HG02884 (cell line): Measurements from ENCODE around the gene PPTC7.
"Not testable (repeated sequence)": the region's sequence is repeated elsewhere in the genome, so short reads cannot be mapped to it uniquely, and the experiment has no call there.

ENCODE experiments used
- ATAC-seq: cut with Tn5 transposase; IDR thresholded peaks from one replicate; pipeline ENCODE4 v1.9.1; 2021; ENCODE audit warnings: mild to moderate bottlenecking, moderate library complexity; ENCODE audit not compliant: unreplicated experiment

The PPTC7 gene

GRCh38 chr12:110537605-110538409, 45.3 kb downstream of the PPTC7 start:
- no peak for ATAC-seq

DNA sequence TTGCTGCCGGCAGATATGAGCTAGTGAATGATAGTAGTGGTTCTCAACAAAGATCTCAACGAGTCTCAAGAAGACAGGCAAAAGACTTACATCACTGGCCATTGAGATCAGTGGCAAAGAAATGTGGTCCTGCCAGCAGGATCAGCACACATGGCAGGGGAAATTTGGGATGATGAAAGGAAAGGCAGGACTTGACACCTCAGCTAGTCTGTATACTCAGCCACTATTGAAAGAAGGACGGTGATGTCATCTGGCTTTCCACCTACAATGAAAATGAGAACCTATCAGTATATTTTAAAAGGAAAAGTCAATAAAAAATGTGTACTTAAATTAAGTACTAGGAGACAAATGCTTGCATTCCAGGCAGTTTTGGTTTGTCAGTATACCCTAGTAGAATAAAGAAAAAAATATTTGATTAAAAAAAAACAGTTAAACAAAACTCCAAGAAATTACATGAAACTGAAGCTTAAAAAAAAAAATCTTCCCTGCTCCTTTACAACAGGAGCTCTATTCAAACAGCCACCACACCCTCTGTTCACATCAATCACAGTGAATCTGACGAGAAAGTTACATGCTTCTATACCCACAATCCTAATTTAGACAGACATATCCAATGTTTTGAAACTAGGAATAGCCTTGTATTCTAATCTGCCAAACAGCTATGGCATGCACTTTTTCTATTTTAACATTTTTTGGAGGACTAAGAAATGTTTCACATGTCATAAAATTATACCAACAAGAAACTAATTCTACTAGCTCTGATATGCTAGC, 46.1 kb downstream of the PPTC7 start:
- no peak for ATAC-seq

DNA sequence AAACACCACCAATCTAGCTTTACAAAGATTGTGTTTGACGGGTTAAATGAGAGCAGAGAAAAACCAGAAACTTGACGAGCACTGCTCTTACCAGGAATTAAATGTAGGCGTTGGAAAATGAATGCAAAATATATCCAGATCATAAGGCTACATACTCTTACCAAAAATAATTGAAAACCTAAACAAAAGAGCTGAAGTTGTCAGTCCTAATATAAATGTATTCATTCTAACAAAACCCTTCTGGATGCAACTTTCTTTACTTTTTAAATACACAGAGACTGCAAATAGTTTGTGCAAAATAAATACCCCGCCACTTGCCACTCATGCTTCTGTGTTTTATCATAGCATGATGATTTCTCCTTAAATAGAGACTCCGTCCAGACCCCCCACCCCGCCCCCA, 48.3 kb downstream of the PPTC7 start:
- ATAC-seq, result no peak

DNA sequence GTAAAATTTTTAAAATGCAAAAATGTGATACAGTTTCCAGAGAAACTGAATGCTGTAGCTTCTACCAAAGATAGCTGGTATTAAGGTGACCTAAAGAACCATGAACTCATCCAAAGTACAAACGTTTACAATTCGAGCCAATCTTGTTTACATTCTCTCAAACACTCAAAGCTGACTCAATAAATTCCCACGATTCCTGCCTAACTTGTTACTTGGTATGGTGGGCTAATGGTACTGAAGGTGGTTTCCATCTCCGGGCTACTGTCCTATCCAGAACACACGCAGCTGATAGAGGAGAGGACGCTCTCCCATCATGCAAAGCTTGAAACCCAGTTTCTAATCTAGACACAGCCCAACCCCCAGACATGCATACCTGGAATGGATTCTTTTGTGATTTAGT, 49.5 kb downstream of the PPTC7 start:
- ATAC-seq, result no peak

DNA sequence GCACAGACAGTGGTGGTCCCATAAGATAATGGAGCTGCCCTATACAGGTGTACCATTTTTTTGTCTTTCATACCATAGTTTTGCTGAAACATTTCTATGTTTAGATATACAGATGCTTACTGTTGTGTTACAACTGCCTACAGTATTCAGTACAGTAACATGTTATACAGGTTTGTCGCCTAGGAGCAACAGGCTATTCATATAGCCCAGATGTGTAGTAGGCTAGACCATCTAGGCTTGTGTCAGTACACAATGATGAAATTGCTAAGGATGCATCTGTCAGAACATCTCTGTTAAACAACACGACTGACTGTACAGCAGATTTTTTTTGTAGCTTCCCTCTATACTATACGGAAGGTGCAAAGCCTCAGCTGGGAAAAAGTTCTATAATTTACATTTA, 50.5 kb downstream of the PPTC7 start:
- no peak for ATAC-seq

DNA sequence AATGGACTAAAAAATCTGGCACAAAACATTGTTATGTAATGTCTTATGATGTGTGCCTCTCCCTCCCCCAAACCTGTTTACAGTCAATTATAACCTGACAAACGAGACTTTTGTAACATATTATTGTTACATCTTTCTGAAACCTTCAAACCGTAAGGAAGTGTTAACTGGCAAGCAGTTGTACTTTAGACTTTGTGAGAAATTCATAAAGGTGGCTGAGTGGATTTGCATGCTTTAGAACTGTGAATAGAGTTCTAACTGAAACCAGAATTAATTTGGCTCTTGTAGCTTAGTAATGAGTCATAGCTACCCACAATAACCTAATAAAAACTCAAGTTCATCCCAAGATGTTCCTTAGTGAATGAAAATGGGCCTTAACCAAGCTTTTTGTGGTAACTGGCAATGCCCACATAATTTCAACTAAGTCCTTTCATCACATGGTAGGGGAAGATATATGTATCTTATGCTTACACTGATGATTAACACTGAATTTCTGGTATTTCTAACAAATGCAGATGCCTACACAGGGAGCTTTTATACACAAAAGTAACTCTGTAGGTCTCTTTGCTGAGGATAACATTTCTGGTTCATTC, 51.3 kb downstream of the PPTC7 start:
- peak; percentile 66 for ATAC-seq

DNA sequence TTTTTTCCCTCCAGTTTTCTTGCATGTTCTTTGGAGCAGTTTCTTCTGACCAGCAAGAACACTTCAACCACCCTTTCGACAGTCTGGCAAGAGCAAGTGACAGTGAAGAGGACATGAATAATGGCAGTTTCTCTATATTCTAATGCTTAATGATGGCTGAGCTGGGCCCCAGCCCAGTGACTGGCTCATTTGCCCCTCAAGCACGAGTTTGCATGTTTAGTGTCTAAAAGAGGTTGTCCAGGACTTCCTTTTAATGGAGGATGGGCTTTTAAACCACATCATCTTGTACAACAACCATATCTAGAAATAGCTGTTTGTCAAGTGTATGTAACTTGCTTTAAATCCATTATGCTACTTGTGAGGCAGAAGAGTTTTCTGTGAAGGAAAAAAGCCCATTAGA, 52.6 kb downstream of the PPTC7 start:
- ATAC-seq, result no peak

GRCh38 chr12:110528277-110528839, 54.8 kb downstream of the PPTC7 start:
- no peak for ATAC-seq

DNA sequence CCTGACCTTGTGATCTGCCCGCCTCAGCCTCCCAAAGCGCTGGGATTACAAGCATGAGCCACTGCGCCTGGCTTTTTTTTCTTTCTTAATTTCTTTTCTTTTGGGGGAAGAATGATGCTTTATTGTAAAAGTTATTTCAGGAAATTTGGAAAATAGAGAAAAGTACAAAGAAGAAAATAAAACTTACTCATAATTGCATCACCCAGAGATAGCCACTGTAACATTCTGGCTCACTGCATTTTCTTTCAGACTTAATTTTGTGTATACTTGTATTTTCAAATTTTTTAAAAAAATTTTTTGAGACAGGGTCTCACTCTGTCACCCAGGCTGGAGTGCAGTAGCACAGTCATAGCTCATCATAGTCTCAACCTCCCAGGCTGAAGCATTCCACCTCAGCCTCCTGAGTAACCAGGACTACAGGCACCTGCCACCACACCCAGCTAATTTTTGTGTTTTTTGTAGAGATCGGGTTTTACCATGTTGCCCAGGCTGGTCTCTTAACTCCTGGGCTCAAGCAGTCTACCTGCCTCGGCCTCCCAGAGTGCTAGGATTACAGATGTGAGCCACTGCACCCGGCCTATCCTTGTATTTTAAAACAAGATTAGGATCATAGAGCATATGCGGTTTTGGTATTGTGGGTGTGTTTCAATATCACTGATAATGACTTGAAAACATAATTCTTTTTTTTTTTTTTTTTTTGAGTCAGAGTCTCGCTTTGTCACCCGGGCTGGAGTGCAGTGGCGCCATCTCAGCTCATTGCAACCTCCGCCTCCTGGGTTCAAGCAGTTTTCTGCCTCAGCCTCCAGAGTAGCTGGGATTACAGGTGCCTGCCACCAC, 62.0 kb downstream of the PPTC7 start:
- ATAC-seq, result not testable (repeated sequence)

DNA sequence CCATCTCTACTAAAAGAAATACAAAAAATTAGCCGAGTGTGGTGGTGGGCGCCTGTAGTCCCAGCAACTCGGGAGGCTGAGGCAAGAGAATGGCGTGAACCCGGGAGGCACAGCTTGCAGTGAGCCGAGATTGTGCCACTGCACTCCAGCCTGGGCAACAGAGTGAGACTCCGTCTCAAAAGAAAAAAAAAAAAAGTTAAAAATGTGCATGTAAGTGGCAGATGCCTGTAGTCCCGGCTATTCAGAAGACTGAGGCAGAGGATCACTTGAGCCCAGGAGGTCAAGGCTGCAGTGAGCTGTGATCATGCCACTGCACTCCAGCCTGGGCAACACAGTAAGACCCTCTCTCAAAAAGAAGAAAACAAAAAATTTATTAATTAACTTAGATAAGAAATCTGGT, 65.1 kb downstream of the PPTC7 start:
- ATAC-seq, result not testable (repeated sequence)

- no peak for ATAC-seq
Measured at GRCh38 chr12:110516995-110517394, 66.1 kb downstream of the PPTC7 start.

DNA sequence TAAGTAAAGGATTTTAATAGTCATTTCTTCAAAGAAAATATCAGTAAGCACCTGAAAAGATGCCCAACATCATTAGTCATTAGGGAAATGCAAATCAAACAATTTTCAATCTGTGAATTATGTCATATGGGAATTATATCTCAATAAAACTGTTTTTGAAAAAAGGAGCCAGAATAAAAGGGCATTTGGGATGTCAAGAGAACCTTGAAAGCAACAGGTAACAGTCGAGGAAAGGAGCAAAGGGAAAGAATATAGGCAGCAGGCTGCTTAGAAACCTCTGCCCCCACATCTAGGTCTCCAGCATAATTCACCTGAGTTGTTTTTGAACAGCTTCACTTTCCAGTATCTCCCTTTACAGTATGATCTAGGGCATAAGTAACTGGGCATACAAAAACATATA, 68.8 kb downstream of the PPTC7 start:
- no peak for ATAC-seq

GRCh38 chr12:110513842-110514241, 69.3 kb downstream of the PPTC7 start:
- ATAC-seq, result no peak

DNA sequence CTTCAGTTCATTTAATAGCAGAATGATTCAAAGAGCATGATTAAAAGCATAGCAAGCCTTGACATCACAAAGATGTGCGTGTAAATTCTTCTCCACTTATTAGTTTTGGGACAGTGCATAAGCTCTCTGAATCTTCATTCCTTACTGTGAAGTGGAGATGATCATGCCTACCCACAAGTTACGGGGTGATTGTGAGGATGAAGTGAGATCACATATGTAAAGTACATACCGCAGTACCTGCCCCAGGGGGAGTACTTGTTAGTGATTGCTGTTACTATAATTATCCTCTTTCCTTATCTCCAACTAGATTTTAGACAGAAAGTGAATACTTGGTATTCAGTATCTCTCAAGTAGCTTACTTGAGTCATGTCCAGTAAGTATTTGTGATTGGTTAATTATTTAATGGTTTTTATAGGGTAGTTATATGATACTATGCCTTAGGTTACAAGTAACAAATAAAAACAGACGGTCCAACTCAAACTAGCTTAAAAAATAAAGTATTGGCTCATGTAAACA, 75.0 kb downstream of the PPTC7 start:
- ATAC-seq, result no peak

- no peak for ATAC-seq
Measured at GRCh38 chr12:110505332-110505731, 77.8 kb downstream of the PPTC7 start.

DNA sequence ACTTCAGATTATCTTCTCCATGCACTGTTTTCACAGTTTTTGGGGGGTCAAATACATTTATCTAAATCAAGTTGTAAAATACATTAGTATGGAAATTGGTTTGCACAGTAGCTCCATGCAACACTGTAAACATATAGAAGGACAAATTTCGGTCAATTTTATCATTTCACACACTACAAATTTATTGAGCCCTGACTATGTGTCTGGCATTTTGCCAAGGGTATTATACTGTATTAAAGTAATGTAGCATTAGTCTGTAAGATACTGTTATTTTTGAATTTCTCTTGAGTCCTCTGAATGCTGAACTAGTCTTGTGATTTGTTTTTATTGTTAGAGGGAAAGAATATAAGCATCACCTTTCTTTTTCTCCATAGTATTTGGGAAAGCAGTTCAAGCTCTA, 79.7 kb downstream of the PPTC7 start:
- ATAC-seq, result no peak

DNA sequence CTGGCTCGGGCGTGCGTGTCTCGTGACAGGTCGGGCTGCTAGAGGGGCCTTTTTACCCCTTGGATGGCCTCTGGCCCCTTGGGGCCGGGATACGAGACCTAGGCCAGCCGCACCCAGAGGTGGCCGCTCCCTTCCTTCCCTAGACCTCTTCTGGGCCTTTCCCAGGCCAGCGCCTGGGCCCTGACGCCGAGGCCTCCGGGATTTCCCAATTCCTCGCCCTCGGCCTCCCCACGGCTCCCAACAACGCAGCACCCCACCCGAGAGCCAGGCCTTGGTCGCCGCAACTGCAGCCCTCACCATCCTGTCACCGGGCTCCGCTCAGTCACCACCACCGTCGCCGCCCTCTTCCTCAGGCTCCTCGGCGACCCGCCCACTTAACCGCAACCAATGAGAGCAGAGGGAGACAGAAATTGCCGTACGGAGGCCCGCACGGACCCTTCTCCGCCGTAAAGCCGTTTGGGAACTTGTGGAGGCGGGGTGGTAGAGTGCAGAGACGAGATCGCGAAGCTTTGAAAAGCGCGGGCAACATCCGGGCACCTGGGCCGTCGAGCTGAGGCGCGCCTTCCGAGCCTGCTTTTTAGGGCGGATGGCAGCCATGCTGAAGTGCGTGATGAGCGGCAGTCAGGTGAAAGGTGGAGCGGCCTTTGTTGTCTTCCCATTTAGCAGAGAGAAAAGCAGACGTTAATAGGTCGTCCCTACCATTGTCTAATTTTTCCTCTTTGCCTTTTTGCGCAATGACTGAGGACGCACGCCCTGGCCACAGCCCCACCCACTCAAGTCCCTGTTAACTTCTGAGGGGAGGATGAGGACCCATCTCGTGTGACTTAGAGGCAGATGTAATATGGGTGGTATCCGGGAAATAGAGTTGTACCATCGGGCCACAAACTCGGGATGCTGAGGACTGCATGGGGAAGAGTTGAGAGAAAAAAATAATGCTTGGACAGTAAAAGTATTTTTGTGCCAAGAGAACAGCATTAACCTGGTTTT, 81.1 kb downstream of the PPTC7 start, which contains the start of the genes RAD9B and VPS29:
Gene RAD9B, plus strand, starts transcription at position 580 of the 987 bp plus-strand sequence. Its CDS starts 7 bp downstream, at position 587.
Gene VPS29, minus strand, starts transcription at position 360 of the 987 bp plus-strand sequence. Its CDS starts 60 bp downstream, at position 300.
- ATAC-seq, result peak; percentile 91

DNA sequence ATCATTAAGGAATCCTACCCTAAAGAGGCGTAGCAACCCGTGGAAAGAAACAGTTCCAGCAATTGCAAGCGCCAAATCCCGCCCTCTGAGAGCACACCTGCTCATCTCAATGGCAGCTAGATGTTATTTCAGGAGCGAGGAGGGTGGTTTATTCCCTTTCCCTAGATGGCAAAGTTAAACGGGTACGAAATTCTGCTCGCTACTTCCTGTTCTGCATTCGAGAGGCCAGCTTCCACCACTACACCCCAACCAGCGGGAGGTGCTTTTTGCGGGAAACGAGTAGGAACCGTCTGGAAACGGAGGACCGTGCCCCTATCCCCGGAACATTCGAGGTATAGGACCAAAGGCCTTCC, 81.7 kb downstream of the PPTC7 start:
- ATAC-seq, result no peak
